ENCODE results near the gene PPP1R12B.
"Not testable (repeated sequence)": the region's sequence is repeated elsewhere in the genome, so short reads cannot be mapped to it uniquely, and the experiment has no call there.

Gene PPP1R12B

GRCh38 chr1:202577381-202577780 is 228.9 kb downstream of the PPP1R12B start:
- no peak for DNase-seq (ENCODE audit: low read depth)
- TF ChIP-seq CTCF (IDR thresholded peaks at IDR 0.05; ENCODE audit: control insufficient read depth, extremely low read depth, insufficient read depth), result no peak
- H3K4me3 ChIP-seq (ENCODE audit: low read depth, low read length), result no peak overlapping the region

- no peak for DNase-seq (ENCODE audit: low read depth)
- no peak for TF ChIP-seq CTCF (IDR thresholded peaks at IDR 0.05; ENCODE audit: control insufficient read depth, extremely low read depth, insufficient read depth)
- H3K4me3 ChIP-seq (ENCODE audit: low read depth, low read length), result no peak overlapping the region
These were observed 229.6 kb downstream of the PPP1R12B start for GRCh38 chr1:202578001-202578504.

- no peak overlapping the region for H3K4me3 ChIP-seq (ENCODE audit: low read depth, low read length)
- DNase-seq (ENCODE audit: low read depth), result no peak
- no peak for TF ChIP-seq CTCF (IDR thresholded peaks at IDR 0.05; ENCODE audit: control insufficient read depth, extremely low read depth, insufficient read depth)
These were observed 230.1 kb downstream of the PPP1R12B start for GRCh38 chr1:202578565-202578964.

GRCh38 chr1:202579806-202580205 is 231.3 kb downstream of the PPP1R12B start:
- TF ChIP-seq CTCF (IDR thresholded peaks at IDR 0.05; ENCODE audit: control insufficient read depth, extremely low read depth, insufficient read depth), result no peak
- no peak for DNase-seq (ENCODE audit: low read depth)
- no peak overlapping the region for H3K4me3 ChIP-seq (ENCODE audit: low read depth, low read length)

- H3K4me3 ChIP-seq (ENCODE audit: low read depth, low read length), result no peak overlapping the region
- DNase-seq (ENCODE audit: low read depth), result no peak
- no peak for TF ChIP-seq CTCF (IDR thresholded peaks at IDR 0.05; ENCODE audit: control insufficient read depth, extremely low read depth, insufficient read depth)
These were observed 232.1 kb downstream of the PPP1R12B start for GRCh38 chr1:202580619-202581018.

GRCh38 chr1:202582350-202582749 is 233.9 kb downstream of the PPP1R12B start:
- DNase-seq (ENCODE audit: low read depth); H3K4me3 ChIP-seq (ENCODE audit: low read depth, low read length): not testable (repeated sequence)

GRCh38 chr1:202584707-202585589 is 236.4 kb downstream of the PPP1R12B start:
- no peak for DNase-seq (ENCODE audit: low read depth)
- TF ChIP-seq CTCF (IDR thresholded peaks at IDR 0.05; ENCODE audit: control insufficient read depth, extremely low read depth, insufficient read depth), result no peak

More at GRCh38 chr1:202584707-202585589, 236.4 kb downstream of the PPP1R12B start:
- no peak overlapping the region for H3K4me3 ChIP-seq (ENCODE audit: low read depth, low read length)

Data from LNCaP clone FGC (cell line).